WTC11 (cell line): Measurements from ENCODE around the gene TTC39B.

Experiments
- NFE2L1 ChIP-seq: sonication (generic); formaldehyde crosslinking; IDR thresholded peaks from 2 replicates; pipeline ENCODE4 v1.8.1; 2023; ENCODE audit warnings: missing genetic modification reagents
- SMAD3 ChIP-seq: sonication (generic); formaldehyde crosslinking; IDR thresholded peaks from 2 replicates; pipeline ENCODE4 v1.8.0; 2022; ENCODE audit warnings: missing genetic modification reagents, mild to moderate bottlenecking, borderline replicate concordance
- SP1 ChIP-seq: sonication (generic); formaldehyde crosslinking; conservative IDR thresholded peaks from 2 replicates; pipeline ENCODE4 v1.8.1; 2022; ENCODE audit warnings: missing genetic modification reagents
- ZNF416 ChIP-seq: fragments of 250-450 bp; sonication (Bioruptor Pico); IDR thresholded peaks from 2 replicates; pipeline ENCODE4 v1.9.0; 2021; ENCODE audit warnings: mild to moderate bottlenecking, inconsistent platforms
- ZNF512 ChIP-seq: sonication (generic); formaldehyde crosslinking; IDR thresholded peaks from 2 replicates; pipeline ENCODE4 v1.8.1; 2022; ENCODE audit warnings: missing genetic modification reagents, borderline replicate concordance
- TF ChIP-seq, protein P1 (sequence below): fragments of 200-600 bp; IDR thresholded peaks from 2 replicates; pipeline ENCODE4 v1.8.0; 2022; ENCODE audit warnings: antibody characterized with exemption
- TF ChIP-seq, protein P2 (sequence below): sonication (generic); formaldehyde crosslinking; IDR thresholded peaks from 2 replicates; pipeline ENCODE4 v1.8.0; 2023; ENCODE audit warnings: missing genetic modification reagents, mild to moderate bottlenecking, borderline replicate concordance
- TF ChIP-seq, protein P3 (sequence below): sonication (generic); formaldehyde crosslinking; IDR thresholded peaks from 2 replicates; pipeline ENCODE4 v1.8.0; 2022; ENCODE audit warnings: mild to moderate bottlenecking, missing genetic modification reagents
- TF ChIP-seq, protein P4 (sequence below): sonication (generic); formaldehyde crosslinking; IDR thresholded peaks from 2 replicates; pipeline ENCODE4 v1.8.1; 2022; ENCODE audit warnings: low read depth, mild to moderate bottlenecking, moderate library complexity, missing genetic modification reagents, borderline replicate concordance
- TF ChIP-seq, protein P5 (sequence below): sonication (generic); formaldehyde crosslinking; IDR thresholded peaks from 2 replicates; pipeline ENCODE4 v1.8.1; 2023; ENCODE audit warnings: mild to moderate bottlenecking, missing genetic modification reagents, moderate library complexity

DNA sequence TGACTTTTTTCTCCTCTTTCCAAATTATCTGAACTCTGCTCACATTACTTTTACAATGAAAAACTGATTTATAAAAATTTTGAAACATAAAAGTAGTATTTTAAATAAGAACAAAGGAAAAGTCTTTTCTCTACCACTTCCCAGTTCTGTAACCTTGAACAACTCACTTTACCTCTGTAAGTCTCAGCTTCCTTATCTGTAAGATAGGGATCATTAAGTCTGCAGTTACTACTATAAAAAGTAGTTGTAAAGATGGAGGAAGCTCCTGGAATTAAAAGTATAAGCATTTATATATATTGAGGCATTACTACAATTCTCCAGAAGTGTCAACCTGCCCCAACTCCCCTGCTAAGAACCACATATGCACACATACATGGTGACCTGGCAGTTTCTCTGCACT lies 88.0 kb downstream of the TTC39B start:
- no peak for TF ChIP-seq NFE2L1
- TF ChIP-seq SMAD3 = no peak
- TF ChIP-seq, protein P1, sequence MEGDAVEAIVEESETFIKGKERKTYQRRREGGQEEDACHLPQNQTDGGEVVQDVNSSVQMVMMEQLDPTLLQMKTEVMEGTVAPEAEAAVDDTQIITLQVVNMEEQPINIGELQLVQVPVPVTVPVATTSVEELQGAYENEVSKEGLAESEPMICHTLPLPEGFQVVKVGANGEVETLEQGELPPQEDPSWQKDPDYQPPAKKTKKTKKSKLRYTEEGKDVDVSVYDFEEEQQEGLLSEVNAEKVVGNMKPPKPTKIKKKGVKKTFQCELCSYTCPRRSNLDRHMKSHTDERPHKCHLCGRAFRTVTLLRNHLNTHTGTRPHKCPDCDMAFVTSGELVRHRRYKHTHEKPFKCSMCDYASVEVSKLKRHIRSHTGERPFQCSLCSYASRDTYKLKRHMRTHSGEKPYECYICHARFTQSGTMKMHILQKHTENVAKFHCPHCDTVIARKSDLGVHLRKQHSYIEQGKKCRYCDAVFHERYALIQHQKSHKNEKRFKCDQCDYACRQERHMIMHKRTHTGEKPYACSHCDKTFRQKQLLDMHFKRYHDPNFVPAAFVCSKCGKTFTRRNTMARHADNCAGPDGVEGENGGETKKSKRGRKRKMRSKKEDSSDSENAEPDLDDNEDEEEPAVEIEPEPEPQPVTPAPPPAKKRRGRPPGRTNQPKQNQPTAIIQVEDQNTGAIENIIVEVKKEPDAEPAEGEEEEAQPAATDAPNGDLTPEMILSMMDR = no peak
- TF ChIP-seq, protein P2, sequence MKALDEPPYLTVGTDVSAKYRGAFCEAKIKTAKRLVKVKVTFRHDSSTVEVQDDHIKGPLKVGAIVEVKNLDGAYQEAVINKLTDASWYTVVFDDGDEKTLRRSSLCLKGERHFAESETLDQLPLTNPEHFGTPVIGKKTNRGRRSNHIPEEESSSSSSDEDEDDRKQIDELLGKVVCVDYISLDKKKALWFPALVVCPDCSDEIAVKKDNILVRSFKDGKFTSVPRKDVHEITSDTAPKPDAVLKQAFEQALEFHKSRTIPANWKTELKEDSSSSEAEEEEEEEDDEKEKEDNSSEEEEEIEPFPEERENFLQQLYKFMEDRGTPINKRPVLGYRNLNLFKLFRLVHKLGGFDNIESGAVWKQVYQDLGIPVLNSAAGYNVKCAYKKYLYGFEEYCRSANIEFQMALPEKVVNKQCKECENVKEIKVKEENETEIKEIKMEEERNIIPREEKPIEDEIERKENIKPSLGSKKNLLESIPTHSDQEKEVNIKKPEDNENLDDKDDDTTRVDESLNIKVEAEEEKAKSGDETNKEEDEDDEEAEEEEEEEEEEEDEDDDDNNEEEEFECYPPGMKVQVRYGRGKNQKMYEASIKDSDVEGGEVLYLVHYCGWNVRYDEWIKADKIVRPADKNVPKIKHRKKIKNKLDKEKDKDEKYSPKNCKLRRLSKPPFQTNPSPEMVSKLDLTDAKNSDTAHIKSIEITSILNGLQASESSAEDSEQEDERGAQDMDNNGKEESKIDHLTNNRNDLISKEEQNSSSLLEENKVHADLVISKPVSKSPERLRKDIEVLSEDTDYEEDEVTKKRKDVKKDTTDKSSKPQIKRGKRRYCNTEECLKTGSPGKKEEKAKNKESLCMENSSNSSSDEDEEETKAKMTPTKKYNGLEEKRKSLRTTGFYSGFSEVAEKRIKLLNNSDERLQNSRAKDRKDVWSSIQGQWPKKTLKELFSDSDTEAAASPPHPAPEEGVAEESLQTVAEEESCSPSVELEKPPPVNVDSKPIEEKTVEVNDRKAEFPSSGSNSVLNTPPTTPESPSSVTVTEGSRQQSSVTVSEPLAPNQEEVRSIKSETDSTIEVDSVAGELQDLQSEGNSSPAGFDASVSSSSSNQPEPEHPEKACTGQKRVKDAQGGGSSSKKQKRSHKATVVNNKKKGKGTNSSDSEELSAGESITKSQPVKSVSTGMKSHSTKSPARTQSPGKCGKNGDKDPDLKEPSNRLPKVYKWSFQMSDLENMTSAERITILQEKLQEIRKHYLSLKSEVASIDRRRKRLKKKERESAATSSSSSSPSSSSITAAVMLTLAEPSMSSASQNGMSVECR (CRISPR knock-in tag) = no peak
- TF ChIP-seq, protein P3, sequence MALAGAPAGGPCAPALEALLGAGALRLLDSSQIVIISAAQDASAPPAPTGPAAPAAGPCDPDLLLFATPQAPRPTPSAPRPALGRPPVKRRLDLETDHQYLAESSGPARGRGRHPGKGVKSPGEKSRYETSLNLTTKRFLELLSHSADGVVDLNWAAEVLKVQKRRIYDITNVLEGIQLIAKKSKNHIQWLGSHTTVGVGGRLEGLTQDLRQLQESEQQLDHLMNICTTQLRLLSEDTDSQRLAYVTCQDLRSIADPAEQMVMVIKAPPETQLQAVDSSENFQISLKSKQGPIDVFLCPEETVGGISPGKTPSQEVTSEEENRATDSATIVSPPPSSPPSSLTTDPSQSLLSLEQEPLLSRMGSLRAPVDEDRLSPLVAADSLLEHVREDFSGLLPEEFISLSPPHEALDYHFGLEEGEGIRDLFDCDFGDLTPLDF (CRISPR knock-in tag) = no peak
- no peak for TF ChIP-seq SP1
- TF ChIP-seq, protein P4, sequence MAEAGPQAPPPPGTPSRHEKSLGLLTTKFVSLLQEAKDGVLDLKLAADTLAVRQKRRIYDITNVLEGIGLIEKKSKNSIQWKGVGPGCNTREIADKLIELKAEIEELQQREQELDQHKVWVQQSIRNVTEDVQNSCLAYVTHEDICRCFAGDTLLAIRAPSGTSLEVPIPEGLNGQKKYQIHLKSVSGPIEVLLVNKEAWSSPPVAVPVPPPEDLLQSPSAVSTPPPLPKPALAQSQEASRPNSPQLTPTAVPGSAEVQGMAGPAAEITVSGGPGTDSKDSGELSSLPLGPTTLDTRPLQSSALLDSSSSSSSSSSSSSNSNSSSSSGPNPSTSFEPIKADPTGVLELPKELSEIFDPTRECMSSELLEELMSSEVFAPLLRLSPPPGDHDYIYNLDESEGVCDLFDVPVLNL (CRISPR knock-in tag) = no peak
- no peak for TF ChIP-seq ZNF512 (CRISPR knock-in tag)
- TF ChIP-seq, protein P5, sequence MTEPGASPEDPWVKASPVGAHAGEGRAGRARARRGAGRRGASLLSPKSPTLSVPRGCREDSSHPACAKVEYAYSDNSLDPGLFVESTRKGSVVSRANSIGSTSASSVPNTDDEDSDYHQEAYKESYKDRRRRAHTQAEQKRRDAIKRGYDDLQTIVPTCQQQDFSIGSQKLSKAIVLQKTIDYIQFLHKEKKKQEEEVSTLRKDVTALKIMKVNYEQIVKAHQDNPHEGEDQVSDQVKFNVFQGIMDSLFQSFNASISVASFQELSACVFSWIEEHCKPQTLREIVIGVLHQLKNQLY (CRISPR knock-in tag) = no peak
- TF ChIP-seq ZNF416 = no peak
